NB4 (cell line): Measurements from ENCODE around the gene OR1L1.

ENCODE experiments used
- CTCF ChIP-seq: IDR thresholded peaks from one replicate; pipeline ENCODE4 v1.5.1; 2012; ENCODE audit warnings: low read depth, low read length
- MAX ChIP-seq: IDR thresholded peaks from 2 replicates; pipeline ENCODE4 v1.6.1; 2011; ENCODE audit warnings: low read depth, low read length

- TF ChIP-seq CTCF (no peak), MAX (no peak)
These were observed 4.0 kb upstream of the OR1L1 start, which contains the start of gene OR1B1 for GRCh38 chr9:122657527-122657926.
